Measurements from ENCODE around the gene TIPRL.
A peak's percentile ranks its signal among the peaks of the same experiment; 100 is the strongest.
"Not testable (repeated sequence)": the region's sequence is repeated elsewhere in the genome, so short reads cannot be mapped to it uniquely, and the experiment has no call there.

Gene TIPRL

DNA sequence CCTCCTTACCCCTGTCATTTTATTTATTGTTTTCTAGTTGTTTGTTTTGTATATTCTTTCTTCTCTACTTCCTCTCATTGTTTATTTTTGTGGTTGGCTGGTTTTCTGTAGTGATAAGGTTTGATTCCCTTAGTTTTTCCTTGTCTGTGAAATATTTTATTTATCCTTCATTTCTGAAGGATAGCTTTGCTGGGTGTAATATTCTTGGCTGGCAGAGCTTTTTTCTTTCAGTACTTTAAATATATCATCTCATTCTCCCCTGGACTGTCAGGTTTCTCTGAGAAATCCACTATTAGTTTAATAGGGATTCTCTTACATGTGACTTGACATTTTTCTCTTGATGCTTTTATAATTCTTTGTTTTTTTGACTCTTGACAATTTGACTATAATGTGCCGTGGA, 18.8 kb upstream of the TIPRL start:
- no peak for DNase-seq

DNA sequence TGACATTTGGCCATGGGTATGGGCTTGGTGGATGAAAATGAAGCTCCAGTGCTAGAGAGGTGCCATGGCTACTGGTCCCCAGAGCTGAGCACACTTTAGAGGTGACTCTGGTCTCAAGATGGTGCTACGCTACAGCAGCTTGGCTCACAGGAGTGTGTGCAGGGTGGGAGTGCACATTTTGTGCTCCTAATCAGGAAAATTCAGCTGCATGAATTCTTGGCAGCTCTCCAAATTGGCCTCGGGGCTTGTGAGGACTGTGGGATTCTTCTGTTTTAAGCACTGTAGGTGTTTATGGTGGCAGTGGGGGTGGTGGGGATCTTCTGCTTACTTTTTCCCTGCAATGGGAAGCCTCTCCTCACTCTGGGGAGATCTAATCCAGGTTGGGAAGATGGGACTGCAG, 17.3 kb upstream of the TIPRL start:
- no peak for DNase-seq

DNA sequence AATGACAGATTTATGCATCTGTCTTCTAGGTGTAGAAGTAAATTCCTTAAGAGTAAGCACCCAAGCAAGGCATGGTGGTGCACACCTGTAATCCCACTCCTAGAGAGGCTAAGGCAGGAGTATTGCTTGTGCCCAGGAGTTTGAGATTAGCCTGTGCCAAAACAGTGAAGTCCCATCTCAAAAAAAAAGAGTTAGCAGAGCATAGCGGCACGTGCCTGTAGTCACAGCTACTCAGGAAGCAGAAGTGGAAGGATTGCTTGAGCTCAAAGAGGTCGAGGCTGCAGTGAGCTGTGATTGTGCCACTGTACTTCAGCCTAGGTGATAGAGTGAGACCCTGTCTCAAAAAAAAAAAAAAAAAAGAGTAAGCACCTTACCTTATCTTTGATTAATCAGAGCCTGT, 15.1 kb upstream of the TIPRL start:
- no peak for DNase-seq

DNA sequence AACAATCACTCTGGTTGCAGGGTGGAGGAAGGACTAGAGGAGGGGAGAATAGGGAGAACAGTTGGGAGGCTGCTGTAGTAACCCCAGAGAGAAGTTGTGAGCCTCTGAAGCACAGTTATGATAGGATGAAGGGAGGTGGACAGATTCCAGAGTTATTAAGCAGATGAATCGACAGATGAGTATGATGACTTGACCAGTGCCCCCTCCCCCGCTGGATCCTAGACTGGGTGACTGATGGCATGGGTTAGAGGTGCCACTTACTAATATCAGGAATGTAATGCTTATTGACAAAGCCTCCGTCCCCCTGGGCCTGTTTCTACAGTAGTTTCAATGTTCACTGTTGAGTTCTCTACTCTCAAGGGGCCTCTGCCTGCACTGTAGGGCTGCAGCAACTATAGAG, 14.0 kb upstream of the TIPRL start:
- DNase-seq, result no peak

DNA sequence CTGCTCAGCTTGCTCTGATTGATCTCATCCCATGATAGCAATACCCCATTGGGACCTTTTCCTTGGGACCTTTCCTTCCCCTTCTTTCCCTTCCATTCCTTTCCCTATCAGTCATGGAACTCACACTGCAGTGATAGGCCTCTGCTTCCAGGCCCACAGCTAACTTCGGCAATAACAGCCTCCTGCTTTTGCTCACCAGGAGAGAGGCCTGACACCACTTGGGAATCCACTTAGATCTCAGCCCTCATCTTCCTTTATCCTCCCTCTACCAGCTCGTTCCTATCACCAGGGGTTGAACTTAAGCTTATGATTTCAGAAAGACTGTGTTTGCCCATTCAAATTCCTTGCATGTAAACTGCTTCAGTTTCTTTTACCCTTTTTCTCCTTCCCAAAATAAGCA, 11.0 kb upstream of the TIPRL start:
- DNase-seq, result no peak

DNA sequence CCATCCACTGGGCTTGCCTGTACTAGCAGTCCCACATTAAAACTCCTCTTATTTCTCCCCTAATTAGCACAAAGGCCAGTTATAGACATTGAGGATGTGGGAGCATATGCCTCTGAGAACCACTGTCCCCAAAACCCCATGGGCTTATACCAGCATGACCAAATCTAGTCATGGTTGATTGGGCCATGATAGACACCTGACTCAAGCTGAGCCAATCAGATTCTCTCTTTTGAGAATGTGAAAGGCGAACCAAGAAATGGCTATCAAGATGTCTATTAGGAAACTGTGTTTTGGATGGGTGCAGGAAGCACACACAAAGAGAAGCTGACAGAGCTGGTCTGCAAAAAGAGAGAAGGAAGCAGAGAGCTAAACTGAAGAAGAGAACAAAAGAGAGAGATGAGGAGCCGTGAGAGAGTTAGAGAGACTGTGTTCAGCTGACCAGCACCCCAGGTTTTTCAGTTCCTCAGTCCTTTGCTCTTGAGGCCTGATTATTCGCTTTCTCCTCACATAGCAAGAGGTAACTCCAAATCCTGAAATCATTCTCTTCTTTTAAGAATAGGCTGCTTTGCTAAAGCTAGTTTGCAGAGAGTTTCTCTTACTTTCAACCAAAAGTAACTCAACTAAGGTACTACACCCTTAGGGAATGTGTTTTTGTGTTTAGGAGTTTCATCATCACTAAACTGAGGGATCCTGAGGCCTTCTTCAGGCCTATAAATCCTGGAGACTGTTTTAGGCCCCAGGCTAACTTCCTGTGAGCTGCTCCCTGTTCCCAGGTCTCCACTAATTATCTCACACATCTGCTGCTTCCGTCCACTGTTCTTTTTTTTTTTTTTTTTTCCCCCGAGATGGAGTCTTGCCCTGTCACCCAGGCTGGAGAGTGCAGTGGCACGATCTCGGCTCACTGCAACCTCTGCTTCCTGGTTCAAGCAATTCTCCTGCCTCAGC, 7.9 kb upstream of the TIPRL start:
- DNase-seq, result no peak

DNA sequence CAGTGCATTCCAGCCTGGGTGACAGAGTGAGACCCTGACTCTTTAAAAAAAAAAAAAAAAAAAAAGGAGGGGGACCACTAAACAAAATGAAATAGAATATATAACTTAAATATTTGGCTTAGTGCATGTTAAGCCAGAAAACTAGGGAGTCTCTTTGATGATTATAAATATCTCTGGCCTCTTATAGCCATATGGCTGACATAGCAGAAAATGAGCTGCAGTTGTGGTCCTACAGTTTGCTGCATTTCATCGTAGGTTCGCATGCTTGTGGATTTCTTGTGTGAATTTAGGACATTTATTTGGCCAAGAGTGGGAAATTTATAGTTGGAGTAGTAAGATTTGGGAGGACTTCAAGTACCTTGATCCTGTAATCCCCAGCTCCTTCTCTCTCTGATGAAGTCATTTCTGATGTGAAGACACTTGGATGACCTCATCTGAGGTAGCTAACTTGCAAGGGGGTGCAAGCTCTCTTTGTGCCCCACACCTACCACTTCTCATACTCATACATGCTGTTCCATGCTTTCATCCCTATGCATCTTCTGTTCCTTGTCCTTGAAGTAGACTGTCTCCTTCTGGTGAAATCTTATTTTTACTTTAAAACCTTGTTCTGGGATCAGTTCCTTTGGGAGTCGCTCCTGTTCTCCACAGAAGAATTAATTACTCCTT, 6.4 kb upstream of the TIPRL start:
- no peak for DNase-seq

DNA sequence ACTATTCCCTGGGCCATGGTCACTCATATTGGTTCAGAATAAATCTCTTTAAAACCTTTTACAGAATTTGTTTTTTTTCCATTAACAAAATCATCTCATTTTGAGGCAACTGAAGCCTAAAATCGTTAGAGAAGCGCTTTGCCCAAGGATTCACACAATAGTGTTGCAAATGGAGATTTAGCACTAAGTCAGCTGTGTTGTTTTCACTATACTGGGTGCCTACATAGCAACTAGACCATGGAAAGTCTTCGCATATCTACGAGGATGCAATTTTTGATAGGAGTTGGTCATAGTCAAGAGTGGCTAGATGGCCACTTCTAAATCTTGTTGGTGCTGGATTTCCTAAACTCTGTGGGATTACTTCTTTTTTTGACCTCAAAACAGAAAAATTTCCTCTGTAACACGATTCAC, 530 bp upstream of the TIPRL start:
- no peak for DNase-seq

DNA sequence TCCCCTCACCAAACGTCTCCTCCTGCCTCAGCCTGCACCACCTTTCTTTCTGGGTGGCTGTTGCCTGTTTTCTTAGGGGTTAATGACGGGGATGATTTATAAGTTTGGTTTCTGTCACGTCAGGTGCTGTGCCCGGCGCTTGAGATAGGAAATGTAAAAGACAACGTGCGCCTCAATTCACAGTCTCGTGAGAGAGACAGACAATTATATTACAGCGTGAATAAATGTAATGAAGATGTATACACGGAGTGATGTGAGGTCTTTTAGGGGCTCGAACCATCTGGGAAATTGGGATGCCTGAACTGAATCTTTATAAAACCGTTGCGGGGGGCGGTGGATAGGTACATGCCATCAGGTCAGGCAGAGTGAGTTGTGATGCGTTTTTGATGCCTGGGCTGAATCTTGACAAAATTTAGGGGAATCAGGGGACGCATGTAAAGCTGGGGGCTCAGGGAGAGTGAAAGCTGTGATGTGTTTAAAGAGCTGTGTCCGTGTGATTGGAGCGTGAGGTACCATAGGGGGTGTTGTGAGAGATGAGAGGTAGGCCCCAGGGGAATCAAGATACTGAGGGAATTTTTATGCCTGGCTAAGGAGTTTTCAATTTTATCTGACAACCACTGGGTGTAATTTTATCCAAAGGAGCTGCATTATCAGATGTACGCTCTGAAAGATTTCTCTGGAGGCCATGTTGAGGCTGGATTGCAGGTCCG, 831 bp downstream of the TIPRL start:
- peak; percentile 54 for DNase-seq

DNA sequence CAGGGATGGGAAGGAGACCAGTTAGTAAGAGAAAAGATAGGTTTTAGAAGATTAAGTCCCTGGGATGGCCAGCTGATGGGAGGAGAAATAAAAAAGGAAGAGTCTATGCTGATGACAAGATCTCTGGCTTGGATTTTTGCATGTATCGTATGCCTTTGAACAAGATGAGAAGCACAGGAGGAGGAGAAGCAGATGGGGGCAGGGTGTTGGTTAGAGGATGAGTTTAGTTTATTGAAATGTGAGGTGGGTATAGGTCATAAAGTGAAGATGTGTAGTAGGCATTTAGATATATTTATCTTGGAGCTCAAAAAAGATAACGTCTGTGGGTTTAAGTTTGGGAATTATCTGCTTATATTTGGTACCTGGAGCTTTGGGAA, 1.4 kb downstream of the TIPRL start:
- DNase-seq, result no peak

DNA sequence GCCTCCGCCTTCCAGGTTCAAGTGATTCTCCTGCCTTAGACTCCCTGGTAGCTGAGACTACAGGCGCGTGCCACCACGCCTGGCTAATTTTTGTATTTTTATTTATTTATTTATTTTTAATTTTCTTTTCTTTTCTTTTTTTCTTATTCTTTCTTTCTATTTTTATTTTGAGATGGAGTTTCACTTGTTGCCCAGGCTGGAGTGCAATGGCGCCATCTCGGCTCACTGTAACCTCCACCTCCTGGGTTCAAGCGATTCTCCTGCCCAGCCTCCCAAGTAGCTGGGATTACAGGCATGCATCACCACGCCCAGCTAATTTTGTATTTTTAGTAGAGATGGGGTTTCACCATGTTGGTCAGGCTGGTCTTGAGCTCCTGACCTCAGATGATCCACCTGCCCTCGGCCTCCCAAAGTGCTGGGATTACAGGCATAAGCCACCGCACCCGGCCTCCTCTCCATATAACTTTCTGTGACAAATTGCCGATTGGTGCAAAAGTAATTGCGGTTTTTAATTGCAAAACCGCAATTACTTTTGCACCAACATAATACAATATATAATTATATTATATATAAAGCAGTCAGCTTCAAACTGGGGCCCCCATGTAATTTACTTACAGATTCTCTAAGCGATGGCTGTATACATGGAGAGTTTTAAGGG, 2.4 kb downstream of the TIPRL start:
- DNase-seq, result not testable (repeated sequence)

DNA sequence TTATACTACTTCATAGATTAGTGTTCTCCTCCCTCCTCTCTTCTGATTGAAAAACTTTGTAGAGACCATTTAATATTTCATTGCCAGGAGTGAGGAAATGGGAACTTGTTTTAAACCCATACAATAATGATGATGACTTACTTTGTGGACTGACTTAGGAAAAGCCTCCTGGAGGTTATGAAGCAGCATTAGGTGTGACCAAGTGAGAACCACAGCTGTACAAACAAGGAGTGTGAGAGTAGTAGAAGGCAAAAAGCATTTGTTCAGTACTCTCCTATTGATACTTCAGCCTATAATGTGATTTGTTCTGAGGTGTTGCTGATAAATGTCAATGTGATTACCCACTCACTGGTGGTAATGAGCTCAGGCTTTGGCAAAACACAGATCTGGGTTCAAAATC, 8.4 kb downstream of the TIPRL start:
- DNase-seq, result no peak

DNA sequence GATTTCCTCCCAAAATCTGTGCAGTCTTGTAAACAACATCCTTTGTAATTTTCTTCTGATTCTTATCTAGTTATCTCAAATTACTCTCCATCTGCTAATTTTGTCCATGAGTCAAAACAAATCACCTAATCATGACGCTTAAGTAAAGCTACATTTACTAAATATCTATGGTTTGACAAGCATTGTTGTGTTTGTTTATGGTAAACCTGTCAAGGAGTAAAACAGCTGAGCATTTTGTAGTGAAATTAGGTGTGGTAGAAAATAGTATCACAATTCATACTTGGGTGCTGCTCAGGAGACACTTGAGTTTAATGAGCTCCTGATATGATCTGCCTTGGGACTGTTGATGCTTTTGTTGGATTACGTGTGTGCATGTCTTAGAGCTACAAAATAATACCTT, 11.6 kb downstream of the TIPRL start:
- DNase-seq, result no peak

DNA sequence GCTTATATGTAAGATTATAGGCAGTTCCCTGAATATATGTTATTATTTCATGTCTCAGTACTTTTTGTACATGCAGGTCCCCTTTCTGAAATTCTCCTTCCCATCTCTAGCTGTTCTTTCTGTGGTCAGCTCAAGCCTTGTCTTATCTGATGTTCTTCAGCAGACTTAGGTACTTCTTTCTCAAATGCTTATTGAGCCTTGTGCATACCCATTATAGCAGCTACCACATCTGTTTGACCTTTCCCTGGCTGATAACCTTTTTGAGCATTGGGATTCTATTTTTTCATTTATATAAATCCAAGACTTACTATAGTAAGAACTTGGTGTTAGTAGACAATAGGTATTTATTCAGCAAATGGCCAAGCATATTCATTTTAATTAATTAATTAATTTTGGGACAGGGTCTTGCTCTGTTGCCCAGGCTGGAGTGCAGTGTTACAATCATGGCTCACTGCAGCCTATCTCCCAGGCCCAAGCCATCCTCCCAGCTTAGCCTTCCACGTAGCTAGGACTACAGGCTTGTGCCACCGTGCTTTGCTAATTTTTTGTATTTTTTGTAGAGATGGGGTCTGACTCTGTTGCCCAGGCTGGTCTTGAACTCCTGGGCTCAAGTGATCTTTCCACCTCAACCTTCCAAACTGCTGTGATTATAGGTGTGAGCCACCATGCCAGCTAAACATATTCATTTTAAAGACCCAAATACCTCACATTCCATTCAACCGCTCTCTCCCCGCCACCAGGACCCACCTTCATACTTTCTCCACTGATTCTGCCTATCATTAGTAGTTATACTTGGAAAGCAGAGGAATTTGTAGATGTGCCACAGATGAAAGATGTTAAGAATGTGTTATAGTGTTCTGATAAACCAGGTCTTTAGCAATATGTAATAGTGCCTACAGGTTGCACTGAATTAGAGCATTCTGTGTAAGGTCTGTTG, 16.7 kb downstream of the TIPRL start:
- DNase-seq, result no peak

DNA sequence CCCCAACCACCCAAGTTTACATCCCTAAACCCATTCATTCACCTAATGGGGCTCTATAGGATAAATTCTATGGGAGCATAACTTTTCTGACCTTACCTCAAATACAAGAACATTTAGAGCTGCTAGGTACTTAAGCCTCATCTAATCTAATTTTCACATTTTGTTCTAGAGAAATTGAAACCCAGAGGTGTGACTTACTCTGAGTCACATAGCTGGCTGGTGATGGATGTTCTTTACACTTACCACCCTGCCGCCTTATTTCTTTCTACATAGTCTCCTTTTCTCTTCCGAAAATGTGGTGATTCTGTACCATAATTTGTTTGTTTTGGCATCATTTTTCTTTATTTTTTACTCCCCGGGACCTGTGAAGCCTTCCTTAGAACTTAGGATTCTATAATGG, 20.3 kb downstream of the TIPRL start:
- DNase-seq, result no peak

DNA sequence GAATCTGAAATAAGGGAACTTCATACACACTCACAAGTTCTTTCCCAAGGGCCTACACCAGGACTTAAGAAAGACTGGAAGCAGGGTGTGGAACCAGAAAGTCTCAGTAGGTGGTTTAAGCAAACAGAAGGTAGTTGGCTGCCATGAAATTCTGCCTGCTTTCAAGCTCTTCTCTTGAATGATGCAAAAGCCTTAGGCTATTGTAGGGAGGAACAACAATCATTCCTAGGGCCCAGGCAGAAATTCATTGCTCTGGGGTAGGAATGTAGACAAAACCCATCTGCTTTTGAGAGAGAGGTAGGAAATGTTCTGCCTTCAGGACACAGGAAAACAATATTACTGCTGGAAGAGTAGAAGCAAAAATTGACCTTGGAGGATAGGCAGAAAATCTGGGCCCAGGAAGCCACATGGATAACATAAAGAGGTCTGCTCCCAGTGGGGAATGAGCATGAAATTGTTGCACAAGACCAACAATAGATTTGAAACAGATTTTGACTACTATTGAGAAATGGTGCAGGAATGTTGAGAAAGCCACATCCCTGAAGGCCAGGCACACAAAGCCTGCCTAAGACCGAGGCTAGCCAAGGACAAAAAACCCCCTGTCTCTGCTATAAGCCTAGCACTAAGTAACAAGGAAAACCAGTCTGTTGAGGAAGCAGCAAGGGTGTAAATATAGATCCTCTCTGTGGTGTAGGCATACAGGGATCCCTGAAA, 24.3 kb downstream of the TIPRL start:
- DNase-seq, result no peak

DNA sequence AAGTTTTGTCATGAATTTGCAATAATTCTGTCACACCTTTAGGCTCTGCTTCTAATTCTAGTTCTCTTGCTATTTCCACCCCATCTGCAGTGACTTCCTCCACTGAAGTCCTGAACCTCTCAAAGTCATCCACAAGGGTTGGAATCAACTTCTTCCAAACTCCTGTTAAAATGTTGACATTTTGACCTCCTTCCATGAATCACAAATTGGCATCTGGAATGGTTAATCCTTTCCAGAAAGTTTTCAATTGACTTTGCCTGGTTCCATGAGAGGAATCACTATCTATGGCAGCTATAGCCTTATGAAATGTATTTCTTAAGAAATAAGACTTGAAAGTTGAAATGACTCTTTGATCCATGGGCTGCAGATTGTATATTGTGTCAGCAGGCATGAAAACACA, 27.3 kb downstream of the TIPRL start:
- DNase-seq, result no peak

DNA sequence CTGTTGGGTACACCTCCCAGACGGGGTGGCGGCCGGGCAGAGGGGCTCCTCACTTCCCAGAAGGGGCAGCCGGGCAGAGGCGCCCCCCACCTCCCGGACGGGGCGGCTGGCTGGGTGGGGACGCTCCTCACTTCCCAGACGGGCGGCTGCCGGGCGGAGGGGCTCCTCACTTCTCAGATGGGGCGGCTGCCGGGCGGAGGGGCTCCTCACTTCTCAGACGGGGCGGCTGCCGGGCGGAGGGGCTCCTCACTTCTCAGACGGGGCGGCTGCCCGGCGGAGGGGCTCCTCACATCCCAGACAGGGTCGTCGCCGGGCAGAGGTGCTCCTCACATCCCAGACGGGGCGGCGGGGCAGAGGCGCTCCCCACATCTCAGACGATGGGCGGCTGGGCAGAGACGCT, 28.9 kb downstream of the TIPRL start:
- not testable (repeated sequence) for DNase-seq

DNA sequence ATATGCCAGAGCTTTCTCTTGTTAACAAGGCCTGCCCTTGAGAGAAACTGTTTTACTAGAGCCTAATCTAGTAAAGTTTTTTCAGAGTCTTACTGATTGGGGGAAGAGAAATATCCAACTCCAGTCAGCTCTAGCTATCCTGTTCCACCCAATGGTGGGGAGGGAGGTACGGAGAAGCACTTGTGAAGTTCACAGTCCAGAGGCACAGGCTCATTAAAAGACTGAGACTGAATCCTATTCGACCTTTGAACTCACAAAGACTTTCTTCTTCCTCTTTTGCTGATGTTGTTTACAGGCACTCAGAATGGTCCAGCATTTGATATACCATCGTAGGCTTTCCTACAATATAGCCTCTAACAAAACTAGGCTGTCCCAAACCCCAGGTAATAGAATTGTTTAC, 31.6 kb downstream of the TIPRL start:
- DNase-seq, result no peak

DNA sequence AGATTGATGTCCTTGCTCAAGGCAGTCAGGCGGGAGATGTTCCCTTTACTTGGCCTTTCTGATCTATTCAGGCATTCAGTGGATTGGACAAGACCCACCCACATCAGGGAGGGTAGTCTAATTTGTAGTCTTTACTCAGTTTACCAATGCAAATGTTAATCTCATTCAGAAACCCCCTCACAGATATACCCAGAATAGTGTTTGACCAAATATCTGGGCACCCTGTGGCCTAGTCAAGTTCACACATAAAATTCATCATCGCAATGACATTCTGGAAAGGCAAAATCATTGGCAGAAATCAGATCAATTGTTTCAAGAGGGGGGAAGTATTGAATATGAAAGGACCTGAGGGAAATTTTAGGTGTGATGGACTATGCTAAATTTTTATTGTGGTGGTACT, 34.6 kb downstream of the TIPRL start:
- no peak for DNase-seq

DNA sequence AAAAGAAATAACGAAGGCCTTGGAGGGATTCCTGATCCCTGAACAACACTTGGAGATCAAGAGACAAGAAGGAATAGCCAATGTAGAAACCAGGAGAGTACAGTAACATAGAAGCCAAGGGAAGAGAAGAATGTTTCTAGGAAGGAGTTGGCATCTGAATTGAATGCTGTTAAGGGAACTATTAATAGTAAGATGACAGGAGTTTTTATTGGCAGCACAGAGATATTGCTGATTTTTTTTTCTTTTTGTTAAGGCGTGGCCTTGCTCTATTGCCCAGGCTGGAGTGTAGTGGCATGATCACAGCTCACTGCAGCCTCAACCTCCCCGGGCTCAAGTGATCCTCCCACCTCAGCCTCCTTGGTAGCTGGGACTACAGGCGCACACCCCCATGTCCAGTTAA, 37.4 kb downstream of the TIPRL start:
- DNase-seq, result no peak

DNA sequence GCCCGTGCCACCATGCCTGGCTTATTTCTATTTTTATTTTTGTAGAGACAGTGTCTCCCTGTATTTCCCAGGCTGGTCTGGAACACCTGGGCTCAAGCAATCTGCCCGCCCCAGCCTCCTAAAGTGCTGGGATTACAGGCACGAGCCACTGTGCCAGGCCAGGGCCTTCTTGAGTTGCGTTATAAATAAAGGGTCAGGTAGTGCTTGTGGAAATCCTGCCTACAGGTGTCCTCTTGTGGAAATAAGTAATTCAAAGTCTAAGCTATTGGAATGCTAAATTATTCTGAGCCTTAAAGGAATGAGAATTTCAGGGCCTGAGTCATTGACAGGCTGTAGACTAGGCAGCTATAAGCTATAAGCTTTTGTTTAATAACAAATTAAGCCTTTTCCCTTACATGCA, 38.9 kb downstream of the TIPRL start:
- DNase-seq, result no peak

All from activated CD8-positive, alpha-beta memory T cell treated with anti-CD3 and anti-CD28 coated beads, Interleukin-2, amount 50 U/mL, for 48 hours (primary cell).